SJSA1 (cell line): ENCODE results near the gene SOSTDC1. TPM values are rescaled to one million over a fixed set of nuclear protein-coding genes. Genes with fewer than 3 reads are reported as not detected.
A peak's percentile ranks its signal among the peaks of the same experiment; 100 is the strongest.
"Not testable (repeated sequence)": the region's sequence is repeated elsewhere in the genome, so short reads cannot be mapped to it uniquely, and the experiment has no call there.

Experiments
- DNase-seq, 2 experiments: peaks; one replicate each; pipeline ENCODE4 v3.0.0-alpha.2; 2015 to 2020; ENCODE audit warnings: low spot score in 2 of 2, low read depth in 1 of 2
- H3K27ac ChIP-seq: fragments of 250-450 bp; sonication (Bioruptor Pico); 2 replicates; pipeline ENCODE4 v1.5.1; 2020; ENCODE audit warnings: mild to moderate bottlenecking, moderate library complexity
- H3K27me3 ChIP-seq: fragments of 250-450 bp; sonication (Bioruptor Pico); replicated peaks from 2 replicates; pipeline ENCODE4 v1.5.1; 2020; ENCODE audit warnings: mild to moderate bottlenecking, moderate library complexity
- H3K36me3 ChIP-seq: fragments of 250-450 bp; sonication (Bioruptor Pico); 2 replicates; pipeline ENCODE4 v1.5.1; 2020; ENCODE audit warnings: mild to moderate bottlenecking
- H3K4me1 ChIP-seq: fragments of 250-450 bp; sonication (Bioruptor Pico); replicated peaks from 2 replicates; pipeline ENCODE4 v1.6.1; 2021; ENCODE audit warnings: mild to moderate bottlenecking
- H3K4me3 ChIP-seq: fragments of 250-450 bp; sonication (Bioruptor Pico); 2 replicates; pipeline ENCODE4 v1.5.1; 2020; ENCODE audit warnings: mild to moderate bottlenecking
- H3K9me3 ChIP-seq: fragments of 250-450 bp; sonication (Bioruptor Pico); replicated peaks from 2 replicates; pipeline ENCODE4 v1.5.1; 2020; ENCODE audit warnings: mild to moderate bottlenecking
- total RNA-seq: library from RNA; depleted of rRNA; stranded (reverse); fragments of >200 nt; shearing (Covaris generic); gene quantifications from 2 replicates; pipeline ENCODE4 v1.2.3, GENCODE V29; 2014; rRNA removed

SOSTDC1 gene, protein sequence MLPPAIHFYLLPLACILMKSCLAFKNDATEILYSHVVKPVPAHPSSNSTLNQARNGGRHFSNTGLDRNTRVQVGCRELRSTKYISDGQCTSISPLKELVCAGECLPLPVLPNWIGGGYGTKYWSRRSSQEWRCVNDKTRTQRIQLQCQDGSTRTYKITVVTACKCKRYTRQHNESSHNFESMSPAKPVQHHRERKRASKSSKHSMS
- total RNA-seq = 0.25 and 3.0 TPM in 2 replicates

DNA sequence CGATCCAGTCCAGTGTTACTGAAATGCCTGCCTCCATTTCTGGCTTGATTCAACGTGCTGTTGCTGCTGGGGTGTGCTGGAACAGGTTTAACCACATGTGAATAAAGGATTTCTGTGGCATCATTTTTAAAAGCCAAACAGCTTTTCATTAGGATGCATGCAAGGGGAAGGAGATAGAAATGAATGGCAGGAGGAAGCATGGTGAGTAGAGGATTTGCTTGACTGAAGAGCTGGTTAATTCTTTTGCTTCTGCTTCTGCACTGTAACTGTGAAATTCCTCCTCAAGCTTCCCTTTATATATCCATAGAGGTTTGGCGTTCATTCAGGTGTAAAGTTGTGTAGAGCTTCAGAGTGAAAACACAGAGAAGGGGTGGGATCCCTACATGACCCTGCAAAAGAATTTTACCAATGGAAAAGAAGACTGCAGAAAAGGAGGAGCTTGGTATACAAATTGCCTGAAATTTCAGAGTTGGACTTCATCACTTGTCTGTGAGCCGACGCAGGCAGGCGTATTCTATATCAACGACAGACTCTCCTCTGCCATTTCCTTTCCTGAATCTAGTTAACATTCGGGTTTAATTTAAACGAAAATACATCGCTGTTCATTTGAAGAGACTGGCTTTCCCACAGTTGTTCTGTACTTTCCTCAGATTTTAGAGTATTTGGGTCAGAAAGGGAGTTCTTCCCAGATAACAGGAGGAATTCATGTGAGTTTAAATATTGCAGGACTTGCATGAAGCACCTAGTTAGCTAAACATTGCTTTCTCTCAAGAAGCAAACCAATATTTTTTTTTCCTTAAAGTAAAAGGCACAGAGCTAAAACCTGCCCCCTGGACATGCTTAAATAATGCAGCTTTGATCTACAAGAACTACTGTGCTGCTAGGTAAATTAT, at the start of gene SOSTDC1:
TSS of gene SOSTDC1 (minus strand) at position 270 of the 893 bp plus-strand sequence. CDS start at position 200, 70 bp downstream.
- H3K36me3 ChIP-seq = no peaks in the 10 kb centered on the region
- no peaks in the 10 kb centered on the region for H3K27me3 ChIP-seq
- H3K27ac ChIP-seq = peak within 1 kb of the TSS; percentile 0; the same call in 1 of the 2 replicates
- H3K9me3 ChIP-seq = no peaks in the 10 kb centered on the region
- peak within 1 kb of the TSS; percentile 7 for H3K4me3 ChIP-seq
- DNase-seq = peak in 1 of 2 experiments; percentile 46
- H3K4me1 ChIP-seq = peaks cover 10% of the 10 kb centered on the region

DNA sequence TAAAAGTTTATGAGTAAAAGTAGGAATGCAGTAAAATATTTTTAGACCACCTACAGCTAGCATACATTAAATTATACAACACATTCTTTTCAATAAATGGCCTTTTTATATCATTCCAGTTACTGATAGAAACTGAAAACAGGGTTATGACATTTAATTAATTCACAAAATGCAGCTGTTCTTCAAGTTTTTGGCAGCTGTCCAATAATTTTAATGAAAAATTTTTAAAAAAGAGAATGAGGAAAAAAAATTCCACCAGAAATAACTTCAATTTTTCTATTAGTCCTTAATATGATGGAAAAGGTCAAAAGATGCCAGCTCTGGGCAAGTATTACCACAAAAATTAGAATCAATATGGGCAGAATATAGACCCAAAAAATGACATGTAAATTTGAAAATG, 49.2 kb upstream of the SOSTDC1 start:
- Histone ChIP-seq H3K9me3 (no peaks in the 10 kb centered on the region), H3K36me3 (no peaks in the 10 kb centered on the region), H3K27me3 (no peaks in the 10 kb centered on the region), H3K4me3 (no peak overlapping the region), H3K4me1 (peaks cover 7% of the 10 kb centered on the region; the same call in 1 of the 2 replicates), H3K27ac (no peak overlapping the region)
- DNase-seq = no peak

DNA sequence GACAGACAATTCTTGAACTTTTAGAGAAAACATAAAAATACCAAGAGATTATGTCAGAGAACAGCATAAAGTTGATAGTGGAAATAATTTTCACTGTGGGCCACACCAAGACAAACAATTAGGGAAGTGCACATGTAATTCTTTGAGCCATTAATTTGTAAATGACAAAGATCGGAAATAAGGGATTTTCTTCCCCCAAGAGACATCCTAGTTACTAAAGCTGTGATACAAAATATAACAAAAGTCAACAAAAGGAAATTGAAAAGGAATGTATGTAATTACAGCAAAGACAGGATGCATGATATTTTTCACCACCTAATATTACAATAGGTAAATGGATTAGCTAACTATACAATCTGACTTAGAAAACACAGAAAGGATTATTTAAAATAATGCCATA, 48.7 kb upstream of the SOSTDC1 start:
- H3K4me1 ChIP-seq = peaks cover 7% of the 10 kb centered on the region; the same call in 1 of the 2 replicates
- H3K36me3 ChIP-seq = no peaks in the 10 kb centered on the region
- H3K27me3 ChIP-seq = no peaks in the 10 kb centered on the region
- DNase-seq = no peak
- no peak overlapping the region for H3K4me3 ChIP-seq
- H3K9me3 ChIP-seq = no peaks in the 10 kb centered on the region
- 0 out of 2 replicates have a peak overlapping the region, but pooled peaks have one; percentile 17 for H3K27ac ChIP-seq

DNA sequence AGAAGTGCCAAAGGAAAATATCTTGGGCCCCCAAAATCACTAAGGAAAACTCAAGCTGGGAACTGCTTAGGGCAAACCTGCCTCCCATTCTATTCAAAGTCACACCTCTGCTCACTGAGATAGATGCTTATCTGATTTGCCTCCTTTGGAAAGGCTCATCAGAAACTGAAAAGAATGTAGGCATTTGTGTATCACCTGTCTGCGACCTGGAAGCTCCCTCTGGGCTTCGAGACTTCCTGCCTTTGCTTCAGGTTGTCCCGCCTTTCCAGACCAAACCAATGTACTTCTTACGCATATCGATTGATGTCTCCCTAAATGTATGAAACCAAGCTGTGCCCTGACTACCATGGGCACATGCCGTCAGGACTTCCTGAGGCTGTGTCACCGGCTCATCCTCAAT, 46.6 kb upstream of the SOSTDC1 start:
- H3K9me3 ChIP-seq = no peaks in the 10 kb centered on the region
- no peaks in the 10 kb centered on the region for H3K27me3 ChIP-seq
- no peaks in the 10 kb centered on the region for H3K36me3 ChIP-seq
- peaks cover 7% of the 10 kb centered on the region; the same call in 1 of the 2 replicates for H3K4me1 ChIP-seq
- no peak overlapping the region for H3K4me3 ChIP-seq
- no peak for DNase-seq
- H3K27ac ChIP-seq = no peak overlapping the region

DNA sequence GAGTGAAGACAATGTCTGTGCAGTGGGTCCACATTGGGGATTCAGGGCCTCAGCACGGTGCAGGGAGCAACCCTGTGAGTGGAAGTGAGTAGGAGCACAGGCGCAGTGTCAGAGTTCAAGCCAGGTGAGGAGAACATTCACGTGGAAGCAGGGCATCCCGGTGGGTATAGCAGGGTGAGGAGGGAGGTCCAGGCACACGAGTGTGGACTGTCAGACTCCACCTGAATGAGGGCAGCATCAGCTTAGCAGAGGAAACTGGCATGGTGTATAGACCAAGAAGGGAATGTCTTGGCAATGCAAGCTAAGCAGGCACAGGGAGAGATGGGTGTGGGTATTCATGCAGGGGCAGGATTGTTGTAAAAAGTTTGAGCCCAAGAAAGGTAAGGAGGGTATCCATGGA, 45.8 kb upstream of the SOSTDC1 start:
- H3K27me3 ChIP-seq = no peaks in the 10 kb centered on the region
- no peak for DNase-seq

DNA sequence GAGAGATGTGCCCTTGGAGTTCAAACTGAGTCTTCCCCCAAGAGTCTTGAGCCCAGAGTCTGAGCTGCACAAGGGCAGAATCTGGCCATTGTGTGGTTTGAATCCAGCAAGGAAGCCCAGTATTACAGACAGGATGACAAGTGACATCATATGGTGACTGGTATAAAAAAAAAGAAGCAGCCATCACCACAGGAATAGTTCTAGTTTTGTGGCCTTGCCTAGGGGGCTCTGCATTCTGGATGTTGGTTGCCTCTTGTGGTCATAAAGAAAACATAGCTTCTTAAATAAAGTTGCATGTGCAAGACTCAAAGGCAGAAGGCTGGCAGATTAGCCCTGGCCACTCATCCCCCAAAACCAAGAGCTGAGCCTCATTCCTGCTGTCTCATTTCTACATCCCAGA, 44.3 kb upstream of the SOSTDC1 start:
- Histone ChIP-seq H3K27ac (no peak overlapping the region), H3K36me3 (no peaks in the 10 kb centered on the region), H3K27me3 (no peaks in the 10 kb centered on the region), H3K4me3 (no peak overlapping the region), H3K4me1 (peaks cover 15% of the 10 kb centered on the region), H3K9me3 (no peaks in the 10 kb centered on the region)
- DNase-seq = no peak

More for the DNA sequence above, 45.8 kb upstream of the SOSTDC1 start:
- H3K27ac ChIP-seq = no peak overlapping the region
- H3K9me3 ChIP-seq = no peaks in the 10 kb centered on the region
- no peak overlapping the region for H3K4me3 ChIP-seq
- H3K4me1 ChIP-seq = peaks cover 7% of the 10 kb centered on the region; the same call in 1 of the 2 replicates
- H3K36me3 ChIP-seq = no peaks in the 10 kb centered on the region

DNA sequence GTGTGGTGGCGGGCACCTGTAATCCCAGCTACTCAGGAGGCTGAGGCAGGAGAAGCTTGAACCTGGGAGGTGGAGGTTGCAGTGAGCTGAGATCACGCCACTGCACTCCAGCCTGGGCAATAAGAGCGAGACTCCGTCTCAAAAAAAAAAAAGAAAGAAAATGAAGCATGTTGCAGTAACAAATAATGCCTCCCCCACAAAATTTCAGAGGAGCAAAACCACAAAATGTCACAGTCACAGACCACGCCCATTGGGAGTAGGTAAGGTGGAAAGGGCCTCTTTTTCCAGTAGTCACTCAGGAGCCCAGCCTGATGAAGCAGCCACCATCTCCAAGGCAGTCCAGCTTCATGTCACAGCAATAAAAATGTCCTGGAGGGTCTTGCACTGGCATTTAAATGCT, 40.9 kb upstream of the SOSTDC1 start:
- not testable (repeated sequence) for H3K9me3 ChIP-seq, H3K4me3 ChIP-seq, H3K36me3 ChIP-seq, H3K27ac ChIP-seq, H3K27me3 ChIP-seq, DNase-seq
- peaks cover 33% of the 10 kb centered on the region for H3K4me1 ChIP-seq

DNA sequence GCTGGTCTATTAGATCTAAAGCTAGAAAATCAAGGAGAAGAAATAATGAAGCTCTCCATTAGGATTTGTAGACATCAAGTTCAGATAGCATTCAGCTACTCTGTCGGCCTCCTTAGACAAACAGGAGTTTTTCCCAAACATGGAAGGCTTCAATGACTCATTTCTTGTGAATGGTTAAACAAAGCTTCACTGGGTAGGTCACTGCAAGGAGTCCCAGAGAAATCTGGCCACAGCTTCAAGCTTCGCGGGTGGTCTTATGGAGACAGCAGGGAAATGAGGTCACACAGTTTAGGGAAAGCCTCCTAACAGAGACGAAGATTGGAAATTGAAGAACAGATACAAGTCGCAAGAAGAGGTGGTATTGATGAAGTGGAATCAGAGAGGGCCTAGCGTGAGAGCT, 38.5 kb upstream of the SOSTDC1 start:
- peak overlapping the region; percentile 83 for H3K27ac ChIP-seq
- no peaks in the 10 kb centered on the region for H3K36me3 ChIP-seq

DNA sequence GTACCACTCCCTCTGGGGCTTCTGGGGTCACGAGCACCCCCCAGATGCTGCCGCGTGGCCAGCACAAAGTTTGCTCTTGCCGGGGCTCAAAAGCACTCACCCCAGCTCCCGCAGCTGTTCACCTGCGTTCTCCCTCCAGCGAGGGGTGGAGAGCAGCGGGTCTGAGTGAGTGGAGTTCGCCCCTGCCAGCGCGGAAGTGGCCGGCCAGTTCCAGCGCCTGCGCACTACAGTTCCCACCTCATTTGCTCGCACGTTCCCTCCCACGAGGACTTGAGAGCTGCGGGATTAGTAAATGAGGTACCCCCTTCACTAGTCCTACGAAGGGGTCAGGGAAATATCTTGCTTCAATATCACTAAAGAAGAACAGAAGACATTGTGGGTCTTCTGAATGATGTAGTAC, 36.8 kb upstream of the SOSTDC1 start:
- no peak for DNase-seq
- H3K4me1 ChIP-seq = peaks cover 67% of the 10 kb centered on the region
- no peak overlapping the region for H3K4me3 ChIP-seq
- H3K27me3 ChIP-seq = no peaks in the 10 kb centered on the region
- H3K27ac ChIP-seq = no peak overlapping the region
- no peaks in the 10 kb centered on the region for H3K36me3 ChIP-seq
- no peaks in the 10 kb centered on the region for H3K9me3 ChIP-seq

More for the DNA sequence above, 38.5 kb upstream of the SOSTDC1 start:
- H3K4me1 ChIP-seq = peaks cover 57% of the 10 kb centered on the region
- DNase-seq = peak; percentile 93 to 96
- no peak overlapping the region for H3K4me3 ChIP-seq
- H3K27me3 ChIP-seq = no peaks in the 10 kb centered on the region
- H3K9me3 ChIP-seq = no peaks in the 10 kb centered on the region

DNA sequence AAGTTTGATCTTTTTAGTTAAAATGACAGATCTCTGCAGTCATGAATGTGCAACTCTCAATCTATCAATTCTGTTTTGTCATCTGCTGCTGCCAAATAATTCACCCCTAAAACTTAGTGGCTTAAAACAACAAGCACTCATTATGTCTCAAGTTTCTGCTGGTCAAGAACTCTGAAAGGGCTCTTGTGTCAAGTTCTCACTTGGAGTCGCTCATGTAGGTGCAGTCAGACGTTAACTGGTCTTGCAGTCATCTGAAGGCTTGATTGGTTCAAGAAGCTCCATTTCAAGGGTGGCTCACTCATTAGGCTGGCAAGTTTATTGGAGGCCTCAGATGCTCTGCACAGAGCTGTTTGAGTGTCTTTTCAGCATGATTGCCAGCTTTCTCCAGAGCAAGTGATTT, 32.6 kb upstream of the SOSTDC1 start:
- Histone ChIP-seq H3K9me3 (no peaks in the 10 kb centered on the region), H3K27ac (no peak overlapping the region), H3K27me3 (no peaks in the 10 kb centered on the region), H3K36me3 (no peaks in the 10 kb centered on the region), H3K4me3 (no peak overlapping the region), H3K4me1 (peaks cover 53% of the 10 kb centered on the region)
- DNase-seq = no peak

DNA sequence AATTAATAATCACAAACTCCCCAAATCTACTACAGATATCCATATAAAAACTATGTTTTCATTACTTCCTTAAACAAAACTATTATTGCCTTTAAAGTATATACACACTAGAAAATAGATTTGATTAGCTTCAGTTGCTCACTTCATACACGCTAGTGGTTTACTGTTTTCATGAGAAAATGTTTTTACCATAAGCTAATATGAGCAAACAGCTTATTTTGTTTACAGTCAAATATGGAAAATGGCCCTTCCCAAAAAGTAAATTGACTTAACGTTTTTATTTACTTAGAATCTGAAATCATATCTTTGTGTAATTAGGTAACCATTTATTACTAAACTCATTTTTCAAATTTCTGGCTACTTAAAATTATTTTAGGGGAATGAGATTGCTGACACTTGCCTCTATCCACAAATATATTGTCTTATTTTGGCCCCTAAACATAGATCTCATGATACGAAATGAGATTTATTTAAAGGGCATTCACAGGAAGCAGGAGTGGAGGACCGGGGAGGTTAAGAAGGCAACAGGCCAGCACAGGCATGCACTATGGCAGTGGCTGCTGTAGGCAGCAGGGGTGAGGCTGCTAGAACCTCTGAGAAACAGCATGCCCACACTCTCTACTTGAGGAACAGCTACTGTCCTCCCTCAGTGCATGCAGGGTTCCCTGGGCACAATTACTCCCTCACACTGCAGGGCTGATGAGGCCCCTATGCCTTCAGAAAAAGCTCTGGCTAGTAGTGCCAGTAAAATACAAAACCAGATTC, 29.6 kb upstream of the SOSTDC1 start:
- Histone ChIP-seq H3K36me3 (no peaks in the 10 kb centered on the region), H3K27me3 (no peaks in the 10 kb centered on the region), H3K4me3 (no peak overlapping the region), H3K27ac (no peak overlapping the region), H3K9me3 (no peaks in the 10 kb centered on the region), H3K4me1 (peaks cover 62% of the 10 kb centered on the region)
- DNase-seq = no peak

DNA sequence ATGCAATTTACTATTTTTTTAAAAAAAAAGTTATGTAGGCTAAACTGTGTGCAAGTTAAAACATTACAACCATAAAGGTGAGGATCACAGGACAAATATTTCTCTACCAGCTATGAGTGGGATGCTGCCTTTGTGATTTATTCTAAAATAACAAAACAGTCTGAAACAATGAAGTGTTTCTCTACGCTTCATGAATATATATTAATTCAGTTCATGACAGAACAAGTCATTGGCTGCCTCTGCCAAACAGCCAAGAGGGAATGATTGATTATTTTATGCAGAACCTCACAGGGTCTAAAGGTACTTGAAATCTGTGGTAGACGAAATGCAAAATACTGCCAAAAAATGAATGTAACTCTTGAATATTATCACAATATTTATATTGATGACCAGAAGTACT, 29.0 kb upstream of the SOSTDC1 start:
- no peaks in the 10 kb centered on the region for H3K27me3 ChIP-seq
- no peaks in the 10 kb centered on the region for H3K36me3 ChIP-seq
- no peaks in the 10 kb centered on the region for H3K9me3 ChIP-seq
- DNase-seq = no peak
- no peak overlapping the region for H3K4me3 ChIP-seq
- H3K4me1 ChIP-seq = peaks cover 61% of the 10 kb centered on the region
- no peak overlapping the region for H3K27ac ChIP-seq

DNA sequence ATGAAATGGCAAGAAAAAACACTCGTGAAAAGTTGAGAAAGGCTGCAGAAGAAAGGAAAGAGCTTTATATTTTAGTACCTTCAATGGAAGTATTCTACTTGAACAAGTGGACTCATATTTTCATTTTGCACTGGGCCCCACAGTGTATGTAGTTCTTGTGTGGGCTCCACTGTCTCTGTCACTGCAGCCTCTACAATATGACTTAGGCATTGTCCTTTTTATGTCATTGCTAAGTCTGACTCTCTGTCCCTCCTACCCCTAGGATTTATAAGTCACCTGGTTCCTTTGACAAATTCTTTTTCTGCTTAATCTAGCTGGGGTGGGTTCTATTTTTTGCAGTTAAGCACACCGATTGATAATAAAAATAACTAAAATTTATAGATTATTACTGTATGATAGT, 27.7 kb upstream of the SOSTDC1 start:
- no peak for DNase-seq
- H3K27me3 ChIP-seq = no peaks in the 10 kb centered on the region
- H3K4me3 ChIP-seq = no peak overlapping the region
- peaks cover 48% of the 10 kb centered on the region for H3K4me1 ChIP-seq
- H3K9me3 ChIP-seq = no peaks in the 10 kb centered on the region
- H3K36me3 ChIP-seq = no peaks in the 10 kb centered on the region
- peak overlapping the region; percentile 61 for H3K27ac ChIP-seq
